ENCODE measurements around the gene SETD1B.

DNA sequence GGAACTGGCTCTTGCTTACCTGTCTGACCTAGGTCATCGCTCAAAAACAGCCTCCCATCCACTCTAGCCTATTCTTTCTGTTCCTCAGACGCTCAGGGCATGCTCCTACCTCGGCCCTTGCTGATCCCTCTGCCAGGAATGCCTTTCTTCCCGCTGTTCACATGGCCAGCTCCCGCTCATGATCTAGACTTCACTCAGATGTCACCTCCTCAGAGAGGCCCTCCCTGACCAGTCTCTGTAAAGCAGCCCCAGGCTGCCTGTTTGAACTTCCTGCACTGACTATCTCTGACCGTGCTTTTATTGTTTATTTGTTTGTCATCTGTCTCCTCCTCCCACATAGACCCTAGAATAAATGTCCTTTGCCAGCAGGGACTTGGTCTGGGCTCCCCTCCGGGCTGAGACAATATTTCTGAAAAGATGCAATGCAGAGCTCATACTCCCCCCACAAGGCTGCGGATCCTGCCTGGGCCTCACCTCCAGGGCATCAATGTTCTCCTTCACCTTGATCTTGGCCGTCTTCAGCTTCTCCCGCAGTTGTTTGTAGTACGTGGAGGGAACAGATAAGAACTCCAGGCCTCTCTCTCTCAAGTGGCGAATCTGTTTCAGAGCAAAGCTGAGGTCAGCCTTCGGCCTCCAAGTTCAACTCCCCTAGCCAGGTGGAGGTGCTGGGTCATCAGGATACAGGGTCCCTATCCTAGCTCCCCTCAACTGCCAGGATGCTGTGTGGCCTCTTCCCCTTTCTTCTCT lies 39.6 kb downstream of the SETD1B start:
- TF ChIP-seq, protein P1, sequence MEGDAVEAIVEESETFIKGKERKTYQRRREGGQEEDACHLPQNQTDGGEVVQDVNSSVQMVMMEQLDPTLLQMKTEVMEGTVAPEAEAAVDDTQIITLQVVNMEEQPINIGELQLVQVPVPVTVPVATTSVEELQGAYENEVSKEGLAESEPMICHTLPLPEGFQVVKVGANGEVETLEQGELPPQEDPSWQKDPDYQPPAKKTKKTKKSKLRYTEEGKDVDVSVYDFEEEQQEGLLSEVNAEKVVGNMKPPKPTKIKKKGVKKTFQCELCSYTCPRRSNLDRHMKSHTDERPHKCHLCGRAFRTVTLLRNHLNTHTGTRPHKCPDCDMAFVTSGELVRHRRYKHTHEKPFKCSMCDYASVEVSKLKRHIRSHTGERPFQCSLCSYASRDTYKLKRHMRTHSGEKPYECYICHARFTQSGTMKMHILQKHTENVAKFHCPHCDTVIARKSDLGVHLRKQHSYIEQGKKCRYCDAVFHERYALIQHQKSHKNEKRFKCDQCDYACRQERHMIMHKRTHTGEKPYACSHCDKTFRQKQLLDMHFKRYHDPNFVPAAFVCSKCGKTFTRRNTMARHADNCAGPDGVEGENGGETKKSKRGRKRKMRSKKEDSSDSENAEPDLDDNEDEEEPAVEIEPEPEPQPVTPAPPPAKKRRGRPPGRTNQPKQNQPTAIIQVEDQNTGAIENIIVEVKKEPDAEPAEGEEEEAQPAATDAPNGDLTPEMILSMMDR (IDR thresholded peaks at IDR 0.05; ENCODE audit: borderline replicate concordance, extremely low read depth, low read length, poor library complexity, severe bottlenecking), result no peak
- no peak for TF ChIP-seq EZH2 (IDR thresholded peaks at IDR 0.05; ENCODE audit: borderline replicate concordance, low read depth, low read length, severe bottlenecking)

Measured in DND-41 (cell line).